Subcutaneous adipose tissue (tissue), 4 donors: ENCODE data around the gene GFOD1. TPM values are rescaled to one million over a fixed set of nuclear protein-coding genes. Genes with fewer than 3 reads are reported as not detected.

ENCODE experiments used
- CTCF ChIP-seq: fragments of 450-650 bp; IDR thresholded peaks from one replicate; pipeline ENCODE4 v1.5.1; 2016; ENCODE audit warnings: low read depth, mild to moderate bottlenecking, control low read depth, antibody characterized with exemption, moderate library complexity
- total RNA-seq, 4 donors: library from RNA; depleted of rRNA; stranded (reverse); fragments of >200 nt; gene quantifications; one replicate each; pipeline ENCODE4 v1.1.0, GENCODE V29; 2016

GFOD1 gene
- total RNA-seq, 4 donors from 2014 or later: 26.2 to 68.9 (median 29.1) TPM

GRCh38 chr6:13327691-13328075 lies 159.7 kb downstream of the GFOD1 start:
- no peak for TF ChIP-seq CTCF

GRCh38 chr6:13319891-13320564 lies 167.4 kb downstream of the GFOD1 start:
- no peak for TF ChIP-seq CTCF

- no peak for TF ChIP-seq CTCF
Measured at GRCh38 chr6:13318821-13319220, 168.6 kb downstream of the GFOD1 start.

GRCh38 chr6:13315896-13316295 lies 171.5 kb downstream of the GFOD1 start:
- TF ChIP-seq CTCF: no peak

- no peak for TF ChIP-seq CTCF
Measured at GRCh38 chr6:13314806-13315205, 172.6 kb downstream of the GFOD1 start.

GRCh38 chr6:13311155-13311554 lies 176.2 kb downstream of the GFOD1 start:
- TF ChIP-seq CTCF: no peak

GRCh38 chr6:13308332-13308731 lies 179.1 kb downstream of the GFOD1 start:
- TF ChIP-seq CTCF: no peak

Other genes starting within 250 kb of the GFOD1 start
- gene TBC1D7, start 159.1 kb downstream of the GFOD1 start, total RNA-seq: 10 to 100 TPM in 2 of 4 donors, 1 to 10 TPM in 2; 8.6 to 19.0 (median 9.7) TPM
- gene SIRT5, start 87.0 kb upstream of the GFOD1 start, total RNA-seq: 10 to 100 TPM in 3 of 4 donors, 1 to 10 TPM in 1; 9.0 to 20.9 (median 16.9) TPM
- gene NOL7, start 127.7 kb upstream of the GFOD1 start, total RNA-seq: 10 to 100 TPM; 77.2 to 88.5 (median 83.7) TPM
- 10 to 100 TPM; 35.2 to 63.3 (median 52.1) TPM for gene RANBP9, start 224.2 kb upstream of the GFOD1 start, total RNA-seq